Coronary artery (tissue), 2 donors: ENCODE measurements around the gene FAM209B.
"Not testable (repeated sequence)": the region's sequence is repeated elsewhere in the genome, so short reads cannot be mapped to it uniquely, and the experiment has no call there.

Experiments used
- DNase-seq: peaks from one replicate; pipeline ENCODE4 v3.0.0-alpha.2; 2017; ENCODE audit warnings: low spot score
- H3K27ac ChIP-seq, 2 donors: fragments of 200-600 bp; sonication (generic); one replicate each; pipeline ENCODE4 v1.5.1; 2016 to 2019
- H3K4me3 ChIP-seq: fragments of 200-600 bp; sonication (generic); 2 replicates; pipeline ENCODE4 v1.5.1; 2016; ENCODE audit warnings: mild to moderate bottlenecking, moderate library complexity
- CTCF ChIP-seq: fragments of 200-600 bp; sonication (generic); IDR thresholded peaks from one replicate; pipeline ENCODE4 v1.5.1; 2019; ENCODE audit warnings: antibody characterized with exemption

Gene FAM209B

GRCh38 chr20:56518721-56519398 is 14.2 kb upstream of the FAM209B start:
- TF ChIP-seq CTCF, result no peak
- no peak for DNase-seq

GRCh38 chr20:56519551-56519950 is 13.5 kb upstream of the FAM209B start:
- no peak overlapping the region for H3K4me3 ChIP-seq
- no peak for TF ChIP-seq CTCF
- no peak for DNase-seq
- no peak overlapping the region for H3K27ac ChIP-seq

More at GRCh38 chr20:56518721-56519398, 14.2 kb upstream of the FAM209B start:
- Histone ChIP-seq H3K4me3 (no peak overlapping the region), H3K27ac (no peak overlapping the region)

GRCh38 chr20:56520180-56520579 is 12.9 kb upstream of the FAM209B start:
- DNase-seq, result no peak
- Histone ChIP-seq H3K27ac (no peak overlapping the region), H3K4me3 (no peak overlapping the region)
- no peak for TF ChIP-seq CTCF

GRCh38 chr20:56520746-56521354 is 12.2 kb upstream of the FAM209B start:
- DNase-seq, H3K27ac ChIP-seq, H3K4me3 ChIP-seq: not testable (repeated sequence)

- DNase-seq, result no peak
- no peak overlapping the region for H3K4me3 ChIP-seq
- no peak overlapping the region for H3K27ac ChIP-seq
- TF ChIP-seq CTCF, result no peak
These were observed 10.7 kb upstream of the FAM209B start for GRCh38 chr20:56522311-56522710.

- DNase-seq, H3K27ac ChIP-seq, H3K4me3 ChIP-seq: not testable (repeated sequence)
These were observed 8.6 kb upstream of the FAM209B start, which contains the start of gene FAM209A for GRCh38 chr20:56524444-56524843. FAM209A (plus strand) TSS chr20:56524744; CDS start chr20:56524809, 65 bp downstream.

- TF ChIP-seq CTCF, result no peak
- Histone ChIP-seq H3K4me3 (no peak overlapping the region), H3K27ac (no peak overlapping the region)
- no peak for DNase-seq
These were observed 5.5 kb upstream of the FAM209B start for GRCh38 chr20:56527521-56527920.

- no peak for DNase-seq
- H3K4me3 ChIP-seq, result no peak overlapping the region
- H3K27ac ChIP-seq, result no peak overlapping the region
- TF ChIP-seq CTCF, result no peak
These were observed 5.0 kb downstream of the FAM209B start for GRCh38 chr20:56537997-56538396.
